A673 (cell line): ENCODE results near the gene TMEM272. TPM values are rescaled to one million over a fixed set of nuclear protein-coding genes. Genes with fewer than 3 reads are reported as not detected.

Experiments
- BruUV-seq: library from RNA; stranded (reverse); fragments of 400-500 nt; replicated peaks from 2 replicates; lab custom pipeline; 2021; lab: Mats Ljungman, UMichigan
- CTCF ChIA-PET: fragments of 300-600 bp; sonication (Branson Sonifier 250); formaldehyde crosslinking; loops from one replicate; lab custom pipeline; 2022; ENCODE audit warnings: antibody characterized with exemption; lab: Charles Lee
- POLR2A ChIA-PET: fragments of 300-600 bp; sonication (Branson Sonifier 250); formaldehyde crosslinking; loops from one replicate; lab custom pipeline; 2022; ENCODE audit warnings: antibody characterized with exemption; ENCODE audit not compliant: low non-redundant PET; lab: Charles Lee
- DNase-seq: peaks from one replicate; pipeline ENCODE4 v3.0.0-alpha.2; 2015; ENCODE audit warnings: low spot score
- H3K27ac ChIP-seq: fragments of 200-600 bp; sonication (generic); 2 replicates; pipeline ENCODE4 v1.5.1; 2016; ENCODE audit warnings: mixed run types, low read depth, mild to moderate bottlenecking, mixed read lengths, antibody characterized with exemption, low read length; ENCODE audit not compliant: poor library complexity, severe bottlenecking
- H3K27me3 ChIP-seq: fragments of 200-600 bp; sonication (generic); replicated peaks from 2 replicates; pipeline ENCODE4 v1.6.1; 2017; ENCODE audit warnings: mixed run types, low read depth, mild to moderate bottlenecking, mixed read lengths, antibody characterized with exemption, low read length; ENCODE audit not compliant: insufficient read depth, poor library complexity
- H3K36me3 ChIP-seq: fragments of 200-600 bp; sonication (generic); 2 replicates; pipeline ENCODE4 v1.6.1; 2016; ENCODE audit warnings: mixed run types, mild to moderate bottlenecking, mixed read lengths, antibody characterized with exemption, low read length; ENCODE audit not compliant: insufficient read depth, poor library complexity, severe bottlenecking
- H3K4me1 ChIP-seq: fragments of 200-600 bp; sonication (generic); 2 replicates; pipeline ENCODE4 v1.6.1; 2017; ENCODE audit warnings: mixed run types, mild to moderate bottlenecking, mixed read lengths, antibody characterized with exemption, low read length; ENCODE audit not compliant: insufficient read depth, poor library complexity, severe bottlenecking
- H3K4me3 ChIP-seq: fragments of 200-600 bp; sonication (generic); 2 replicates; pipeline ENCODE4 v1.5.1; 2016; ENCODE audit warnings: low read depth, mixed run types, mild to moderate bottlenecking, mixed read lengths, low read length; ENCODE audit not compliant: poor library complexity, severe bottlenecking
- H3K9me3 ChIP-seq: fragments of 200-600 bp; sonication (generic); 2 replicates; pipeline ENCODE4 v1.6.1; 2016; ENCODE audit warnings: mixed run types, low read depth, mild to moderate bottlenecking, mixed read lengths, antibody characterized with exemption, low read length; ENCODE audit not compliant: poor library complexity, severe bottlenecking
- CTCF ChIP-seq: fragments of 300-800, 200-600 bp; sonication (generic); conservative IDR thresholded peaks from 2 replicates; pipeline ENCODE4 v1.5.1; 2017; ENCODE audit warnings: low read depth, mild to moderate bottlenecking, antibody characterized with exemption, low read length, moderate library complexity, mixed read lengths
- EZH2 ChIP-seq: fragments of 200-600 bp; sonication (generic); IDR thresholded peaks from 2 replicates; pipeline ENCODE4 v1.6.1; 2017; ENCODE audit warnings: borderline replicate concordance, low read depth, mild to moderate bottlenecking, mixed read lengths, antibody characterized with exemption, low read length; ENCODE audit not compliant: poor library complexity, severe bottlenecking
- intact Hi-C: fragments of 100-400 bp; cut with micrococcal nuclease; formaldehyde crosslinking; loops from one replicate; pipeline ENCODE4 v1.10.0; 2022; ENCODE audit not compliant: unreplicated experiment
- total RNA-seq: library from RNA; stranded (reverse); gene quantifications from 2 replicates; pipeline ENCODE4 v1.2.3, GENCODE V29; 2021

Gene TMEM272
- total RNA-seq, 1 experiment from 2014 or later = not detected

GRCh38 chr13:51805313-51805712, 39.7 kb downstream of the TMEM272 start:
- ChIA-PET POLR2A (interaction anchor here (0.6 kb wide), 1 partner anchor 417 kb away, joined by 3 read pairs; no protein-coding TSS in a partner anchor), CTCF (no interaction called here)
- intact Hi-C loops = loop anchor here (10.0 kb wide), 1 partner anchor 661 kb away; no protein-coding TSS in a partner anchor
- H3K27me3 ChIP-seq = no peaks in the 10 kb centered on the region
- H3K4me3 ChIP-seq = no peak overlapping the region
- TF ChIP-seq CTCF (no peak), EZH2 (no peak)
- H3K27ac ChIP-seq = no peak overlapping the region
- H3K4me1 ChIP-seq = peaks cover 21% of the 10 kb centered on the region
- DNase-seq = no peak
- H3K9me3 ChIP-seq = no peaks in the 10 kb centered on the region
- no TSS peak for BruUV-seq
- no peaks in the 10 kb centered on the region for H3K36me3 ChIP-seq

- BruUV-seq = TSS peak; percentile 72
- Histone ChIP-seq H3K4me1 (peaks cover 21% of the 10 kb centered on the region), H3K27ac (peak overlapping the region; percentile 96), H3K4me3 (peak overlapping the region; percentile 69), H3K9me3 (no peaks in the 10 kb centered on the region), H3K36me3 (no peaks in the 10 kb centered on the region), H3K27me3 (no peaks in the 10 kb centered on the region)
- intact Hi-C loops = loop anchor here (10.0 kb wide), 1 partner anchor 660 kb away; no protein-coding TSS in a partner anchor
- no peak for TF ChIP-seq CTCF
- no peak for TF ChIP-seq EZH2
- ChIA-PET POLR2A (interaction anchor here (0.6 kb wide), 1 partner anchor 416 kb away, joined by 3 read pairs; no protein-coding TSS in a partner anchor), CTCF (no interaction called here)
- DNase-seq = no peak
These were observed 40.4 kb downstream of the TMEM272 start for GRCh38 chr13:51804295-51805172.

- ChIA-PET POLR2A (no interaction called here), CTCF (no interaction called here)
- intact Hi-C loops = loop anchor here (1.0 to 10.0 kb wide), 2 partner anchors 16 to 659 kb away; no protein-coding TSS in a partner anchor
- Histone ChIP-seq H3K27ac (peak within 1 kb of the TSS; percentile 96), H3K27me3 (no peaks in the 10 kb centered on the region), H3K9me3 (no peaks in the 10 kb centered on the region), H3K36me3 (no peaks in the 10 kb centered on the region), H3K4me3 (peak within 1 kb of the TSS; percentile 69), H3K4me1 (peaks cover 21% of the 10 kb centered on the region)
- TF ChIP-seq CTCF (no peak), EZH2 (no peak)
- BruUV-seq = no TSS peak
- peak; percentile 93 for DNase-seq
These were observed 41.3 kb downstream of the TMEM272 start, which contains the start of gene DHRS12 for GRCh38 chr13:51803422-51804294. Gene DHRS12, minus strand, starts transcription at chr13:51804163. Its CDS starts 4,504 bp downstream, at chr13:51799659.
